Measurements from ENCODE around the gene XYLT1. TPM values are rescaled to one million over a fixed set of nuclear protein-coding genes. Genes with fewer than 3 reads are reported as not detected.

Gene XYLT1
- total and polyA plus RNA-seq, 10 of the 15 experiments (the other 5 are each of a cell fraction or from before 2014, with no cell fraction given): 0.88 to 14.8 (median 5.8) TPM

DNA sequence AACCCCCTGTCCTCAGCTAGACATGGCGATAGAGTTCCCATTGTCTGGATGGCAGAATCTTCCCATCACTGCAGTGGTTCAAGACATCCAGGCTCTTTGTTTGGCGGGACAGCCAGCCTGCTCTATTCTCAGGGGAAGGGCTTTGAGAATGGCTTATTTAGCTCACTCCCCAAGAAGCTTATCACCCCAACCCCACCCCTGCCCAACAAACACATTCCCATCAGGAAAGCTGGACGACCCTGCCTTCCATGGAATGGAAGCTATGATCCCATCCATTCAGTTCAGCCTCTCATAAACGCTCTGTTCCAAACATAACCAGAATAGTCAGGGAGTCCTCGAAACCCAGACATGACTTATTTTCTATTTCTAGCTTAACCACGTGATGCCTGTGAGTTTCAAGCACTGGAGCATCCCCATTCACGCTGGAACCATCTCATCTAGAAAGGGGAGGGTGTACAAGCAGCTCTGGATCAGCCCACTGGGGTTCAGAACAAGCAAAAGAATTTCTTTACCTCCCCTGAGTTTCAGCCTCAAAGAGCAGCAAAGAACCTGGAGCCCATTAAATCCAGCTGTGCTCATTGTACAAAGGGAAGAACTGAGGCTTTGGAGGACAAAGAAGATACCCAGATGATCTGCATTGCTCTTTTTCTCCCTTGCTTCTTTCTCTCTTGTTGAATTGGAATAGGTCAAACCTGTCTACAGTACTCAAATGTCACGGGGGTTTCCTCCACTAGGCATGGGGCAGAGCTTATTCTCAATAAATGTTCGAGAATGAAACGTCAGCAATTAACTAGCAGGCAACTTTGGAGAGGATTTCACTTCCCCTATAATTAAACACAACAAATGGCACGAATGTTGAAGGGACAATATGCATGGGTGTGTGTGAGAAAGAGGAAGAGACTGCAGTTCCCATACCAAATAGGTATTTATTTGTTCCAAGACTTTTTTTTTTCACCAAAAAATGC lies 93.1 kb downstream of the XYLT1 start (continued):
- TF ChIP-seq, protein P1, sequence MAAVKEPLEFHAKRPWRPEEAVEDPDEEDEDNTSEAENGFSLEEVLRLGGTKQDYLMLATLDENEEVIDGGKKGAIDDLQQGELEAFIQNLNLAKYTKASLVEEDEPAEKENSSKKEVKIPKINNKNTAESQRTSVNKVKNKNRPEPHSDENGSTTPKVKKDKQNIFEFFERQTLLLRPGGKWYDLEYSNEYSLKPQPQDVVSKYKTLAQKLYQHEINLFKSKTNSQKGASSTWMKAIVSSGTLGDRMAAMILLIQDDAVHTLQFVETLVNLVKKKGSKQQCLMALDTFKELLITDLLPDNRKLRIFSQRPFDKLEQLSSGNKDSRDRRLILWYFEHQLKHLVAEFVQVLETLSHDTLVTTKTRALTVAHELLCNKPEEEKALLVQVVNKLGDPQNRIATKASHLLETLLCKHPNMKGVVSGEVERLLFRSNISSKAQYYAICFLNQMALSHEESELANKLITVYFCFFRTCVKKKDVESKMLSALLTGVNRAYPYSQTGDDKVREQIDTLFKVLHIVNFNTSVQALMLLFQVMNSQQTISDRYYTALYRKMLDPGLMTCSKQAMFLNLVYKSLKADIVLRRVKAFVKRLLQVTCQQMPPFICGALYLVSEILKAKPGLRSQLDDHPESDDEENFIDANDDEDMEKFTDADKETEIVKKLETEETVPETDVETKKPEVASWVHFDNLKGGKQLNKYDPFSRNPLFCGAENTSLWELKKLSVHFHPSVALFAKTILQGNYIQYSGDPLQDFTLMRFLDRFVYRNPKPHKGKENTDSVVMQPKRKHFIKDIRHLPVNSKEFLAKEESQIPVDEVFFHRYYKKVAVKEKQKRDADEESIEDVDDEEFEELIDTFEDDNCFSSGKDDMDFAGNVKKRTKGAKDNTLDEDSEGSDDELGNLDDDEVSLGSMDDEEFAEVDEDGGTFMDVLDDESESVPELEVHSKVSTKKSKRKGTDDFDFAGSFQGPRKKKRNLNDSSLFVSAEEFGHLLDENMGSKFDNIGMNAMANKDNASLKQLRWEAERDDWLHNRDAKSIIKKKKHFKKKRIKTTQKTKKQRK (IDR thresholded peaks at IDR 0.05; ENCODE audit: low read depth, low read length): no peak
- 0 out of 2 replicates have a peak, but pooled peaks have one; percentile 48 for TF ChIP-seq GATAD2B (conservative IDR thresholded peaks at IDR 0.05; ENCODE audit: low read depth)
- no peak for TF ChIP-seq KAT2A (conservative IDR thresholded peaks at IDR 0.05; ENCODE audit: control insufficient read depth, low read depth, low read length)
- TF ChIP-seq MYC (IDR thresholded peaks at IDR 0.05; ENCODE audit: insufficient read depth, insufficient read length, insufficient replicate concordance, low read length, severe bottlenecking): no peak
- peak; percentile 28 for TF ChIP-seq KLF5 (IDR thresholded peaks at IDR 0.05; ENCODE audit: partially characterized antibody)
- TF ChIP-seq, protein P2, sequence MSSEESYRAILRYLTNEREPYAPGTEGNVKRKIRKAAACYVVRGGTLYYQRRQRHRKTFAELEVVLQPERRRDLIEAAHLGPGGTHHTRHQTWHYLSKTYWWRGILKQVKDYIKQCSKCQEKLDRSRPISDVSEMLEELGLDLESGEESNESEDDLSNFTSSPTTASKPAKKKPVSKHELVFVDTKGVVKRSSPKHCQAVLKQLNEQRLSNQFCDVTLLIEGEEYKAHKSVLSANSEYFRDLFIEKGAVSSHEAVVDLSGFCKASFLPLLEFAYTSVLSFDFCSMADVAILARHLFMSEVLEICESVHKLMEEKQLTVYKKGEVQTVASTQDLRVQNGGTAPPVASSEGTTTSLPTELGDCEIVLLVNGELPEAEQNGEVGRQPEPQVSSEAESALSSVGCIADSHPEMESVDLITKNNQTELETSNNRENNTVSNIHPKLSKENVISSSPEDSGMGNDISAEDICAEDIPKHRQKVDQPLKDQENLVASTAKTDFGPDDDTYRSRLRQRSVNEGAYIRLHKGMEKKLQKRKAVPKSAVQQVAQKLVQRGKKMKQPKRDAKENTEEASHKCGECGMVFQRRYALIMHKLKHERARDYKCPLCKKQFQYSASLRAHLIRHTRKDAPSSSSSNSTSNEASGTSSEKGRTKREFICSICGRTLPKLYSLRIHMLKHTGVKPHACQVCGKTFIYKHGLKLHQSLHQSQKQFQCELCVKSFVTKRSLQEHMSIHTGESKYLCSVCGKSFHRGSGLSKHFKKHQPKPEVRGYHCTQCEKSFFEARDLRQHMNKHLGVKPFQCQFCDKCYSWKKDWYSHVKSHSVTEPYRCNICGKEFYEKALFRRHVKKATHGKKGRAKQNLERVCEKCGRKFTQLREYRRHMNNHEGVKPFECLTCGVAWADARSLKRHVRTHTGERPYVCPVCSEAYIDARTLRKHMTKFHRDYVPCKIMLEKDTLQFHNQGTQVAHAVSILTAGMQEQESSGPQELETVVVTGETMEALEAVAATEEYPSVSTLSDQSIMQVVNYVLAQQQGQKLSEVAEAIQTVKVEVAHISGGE (CRISPR knock-in tag; IDR thresholded peaks at IDR 0.05): no peak
- TF ChIP-seq ESRRA (IDR thresholded peaks at IDR 0.05; ENCODE audit: low read length): no peak
- peak; percentile 80 for TF ChIP-seq PKNOX1 (IDR thresholded peaks at IDR 0.05)
- no peak for TF ChIP-seq SMC3 (IDR thresholded peaks at IDR 0.05; ENCODE audit: borderline replicate concordance, low read length)
- no peak for TF ChIP-seq YY1 (IDR thresholded peaks at IDR 0.05; ENCODE audit: low read depth, low read length)
- TF ChIP-seq NFIC (IDR thresholded peaks at IDR 0.05; ENCODE audit: low read depth, low read length): peak; percentile 66
- no peak for TF ChIP-seq REST (IDR thresholded peaks at IDR 0.05; ENCODE audit: low read depth, low read length)
- peak; percentile 66 for TF ChIP-seq EED (IDR thresholded peaks at IDR 0.05; ENCODE audit: low read depth)
- 0 out of 2 replicates have a peak, but pooled peaks have one; percentile 34 for TF ChIP-seq ZNF217 (IDR thresholded peaks at IDR 0.05)
- no peak for TF ChIP-seq POLR2A (IDR thresholded peaks at IDR 0.05; ENCODE audit: low read depth, low read length)
- no peak for TF ChIP-seq MTA3 (IDR thresholded peaks at IDR 0.05; ENCODE audit: borderline replicate concordance, low read length)
- TF ChIP-seq TARDBP (IDR thresholded peaks at IDR 0.05; ENCODE audit: borderline replicate concordance): no peak
- TF ChIP-seq ZBED1 (IDR thresholded peaks at IDR 0.05; ENCODE audit: borderline replicate concordance): no peak
- no peak for TF ChIP-seq SMAD5 (IDR thresholded peaks at IDR 0.05; ENCODE audit: low read depth)

Measured in GM12878 (cell line).